K562 (cell line): ENCODE measurements around the gene NOL4L. TPM values are rescaled to one million over a fixed set of nuclear protein-coding genes. Genes with fewer than 3 reads are reported as not detected.

ENCODE experiments used
- ATF2 ChIP-seq: sonication (generic); formaldehyde crosslinking; IDR thresholded peaks from 2 replicates; pipeline ENCODE4 v1.8.1; 2022; ENCODE audit warnings: missing genetic modification reagents
- BRF2 ChIP-seq: IDR thresholded peaks from 3 replicates; pipeline ENCODE4 v1.6.1; 2011; ENCODE audit warnings: borderline replicate concordance, mild to moderate bottlenecking; ENCODE audit not compliant: insufficient read length, insufficient read depth
- CTBP1 ChIP-seq: fragments of 450-650 bp; IDR thresholded peaks from 2 replicates; pipeline ENCODE4 v1.6.1; 2016; ENCODE audit warnings: borderline replicate concordance
- ETV1 ChIP-seq: fragments of 450-650 bp; conservative IDR thresholded peaks from 2 replicates; pipeline ENCODE4 v1.6.1; 2016; ENCODE audit warnings: missing genetic modification characterization, control low read depth, low read depth, missing compliant biosample characterization
- FIP1L1 ChIP-seq: fragments of 200-400 bp; formaldehyde crosslinking; IDR thresholded peaks from 2 replicates; pipeline ENCODE4 v1.6.1; 2018; ENCODE audit warnings: mild to moderate bottlenecking, low read depth, low read length; ENCODE audit not compliant: poor library complexity, severe bottlenecking
- KAT8 ChIP-seq: fragments of 450-650 bp; IDR thresholded peaks from 2 replicates; pipeline ENCODE4 v1.6.1; 2016; ENCODE audit warnings: low read depth, mild to moderate bottlenecking
- MTA2 ChIP-seq: fragments of 450-650 bp; IDR thresholded peaks from 2 replicates; pipeline ENCODE4 v1.6.1; 2016; ENCODE audit warnings: low read depth
- RAD21 ChIP-seq, 2 experiments: fragments of 250-450 bp in 1 of 2; fragments of 450-650 bp in 1 of 2; sonication (Bioruptor Pico) in 1 of 2; formaldehyde crosslinking in 1 of 2; IDR thresholded peaks in 1 of 2; conservative IDR thresholded peaks in 1 of 2; 2 replicates each; pipeline versions ENCODE4 v1.4.0 to v1.8.0; 2020 to 2022; ENCODE audit warnings: mild to moderate bottlenecking in 2 of 2, moderate library complexity in 1 of 2
- SMARCA4 ChIP-seq: fragments of 450-650 bp; IDR thresholded peaks from 2 replicates; pipeline ENCODE4 v1.6.1; 2016
- TBL1XR1 ChIP-seq, 2 experiments: IDR thresholded peaks; 2 replicates each; pipeline ENCODE4 v1.6.1; 2012; ENCODE audit warnings: improper control_type of control experiment in 2 of 2, low read length in 2 of 2, mild to moderate bottlenecking in 1 of 2
- UBTF ChIP-seq, 2 experiments: IDR thresholded peaks; 2 replicates each; pipeline ENCODE4 v1.6.1; 2012; ENCODE audit warnings: improper control_type of control experiment in 2 of 2, low read depth in 2 of 2, low read length in 2 of 2, borderline replicate concordance in 1 of 2
- ZNF280B ChIP-seq: fragments of 250-450 bp; sonication (Bioruptor Pico); IDR thresholded peaks from 2 replicates; pipeline ENCODE4 v1.5.1; 2021; ENCODE audit warnings: mild to moderate bottlenecking
- ZNF449 ChIP-seq: fragments of 250-450 bp; sonication (Bioruptor Pico); IDR thresholded peaks from 2 replicates; pipeline ENCODE4 v1.8.0; 2022; ENCODE audit warnings: moderate library complexity, mild to moderate bottlenecking, inconsistent platforms
- ZNF518B ChIP-seq: fragments of 250-450 bp; sonication (Bioruptor Pico); IDR thresholded peaks from 2 replicates; pipeline ENCODE4 v1.5.0; 2021; ENCODE audit warnings: mild to moderate bottlenecking, moderate library complexity
- polyA plus RNA-seq, 8 experiments: library from polyadenylated mRNA; depleted of rRNA in 4 of 8; stranded (reverse) in 5 of 8; unstranded in 3 of 8; fragments of >200 nt; fragmentation: Nextera tagmentation in 2 of 8; fragmentation: Illumina TruSeq in 1 of 8; extraction: Ambion mirVana in 2 of 8; extraction: Trizol in 1 of 8; gene quantifications; 2 replicates each; pipeline versions ENCODE4 v1.2.1 to v1.2.3, GENCODE V29; 2011 to 2014; ENCODE audit warnings: inconsistent platforms in 1 of 8, missing spikeins in 1 of 8
- total RNA-seq, 7 experiments: library from RNA; depleted of rRNA in 6 of 7; stranded (reverse); fragments of >200 nt in 6 of 7; fragmentation: Illumina TruSeq in 2 of 7; extraction: Trizol in 2 of 7; gene quantifications; 2 replicates each; pipeline versions ENCODE4 v1.2.1 to v1.2.3, GENCODE V29; 2011 to 2021; ENCODE audit warnings: low replicate concordance in 1 of 7

Gene NOL4L
- total and polyA plus RNA-seq, 9 of the 15 experiments (the other 6 are each of a cell fraction or from before 2014, with no cell fraction given), result 5.1 to 36.2 (median 13.6) TPM

GRCh38 chr20:32510601-32511357 is 74.4 kb downstream of the NOL4L start (continued):
- TF ChIP-seq FIP1L1, result no peak
- TF ChIP-seq MTA2, result peak; percentile 85
- no peak for TF ChIP-seq ZNF518B (CRISPR knock-in tag)
- no peak for TF ChIP-seq ATF2 (CRISPR knock-in tag)
- TF ChIP-seq SMARCA4, result peak; percentile 78
- TF ChIP-seq ETV1 (tag), result no peak
- no peak for TF ChIP-seq KAT8
- TF ChIP-seq ZNF280B (CRISPR knock-in tag), result no peak
- no peak for TF ChIP-seq UBTF (IDR thresholded peaks at IDR 0.05; ENCODE audit: borderline replicate concordance in 1 of 2, low read depth in 2 of 2, low read length in 2 of 2)
- TF ChIP-seq CTBP1, result peak; percentile 85
- no peak for TF ChIP-seq ZNF449 (CRISPR knock-in tag)
- no peak for TF ChIP-seq RAD21 (CRISPR knock-in tag; conservative IDR thresholded peaks at IDR 0.05 in 1 of 2, IDR thresholded peaks at IDR 0.05 in 1 of 2)
- peak in 1 of 2 experiments; percentile 66; a peak in 2 of 4 replicates for TF ChIP-seq TBL1XR1 (IDR thresholded peaks at IDR 0.05; ENCODE audit: low read length in 2 of 2)
- TF ChIP-seq BRF2, result no peak
